HFFc6 (cell line): ENCODE measurements around the gene HIVEP3. TPM values are rescaled to one million over a fixed set of nuclear protein-coding genes. Genes with fewer than 3 reads are reported as not detected.
"Not testable (repeated sequence)": the region's sequence is repeated elsewhere in the genome, so short reads cannot be mapped to it uniquely, and the experiment has no call there.

ENCODE experiments used
- DNase-seq: peaks from one replicate; pipeline ENCODE4 v3.0.0-alpha.2; 2018
- H3K27ac Mint-ChIP-seq: 2 replicates; pipeline ENCODE4 v1.8.0; 2020; ENCODE audit warnings: mild to moderate bottlenecking, mixed read lengths
- H3K27me3 Mint-ChIP-seq: 2 replicates; pipeline ENCODE4 v1.8.0; 2021; ENCODE audit warnings: mild to moderate bottlenecking, moderate library complexity, mixed read lengths; ENCODE audit not compliant: insufficient read depth
- H3K36me3 Mint-ChIP-seq: 2 replicates; pipeline ENCODE4 v1.8.0; 2021; ENCODE audit warnings: low read depth, mixed read lengths
- H3K4me1 Mint-ChIP-seq: 2 replicates; pipeline ENCODE4 v1.8.0; 2020; ENCODE audit warnings: low read depth, mixed read lengths
- H3K4me3 Mint-ChIP-seq: 2 replicates; pipeline ENCODE4 v1.8.0; 2020; ENCODE audit warnings: mild to moderate bottlenecking, moderate library complexity, mixed read lengths
- H3K9me3 Mint-ChIP-seq: 2 replicates; pipeline ENCODE4 v1.8.0; 2020; ENCODE audit warnings: mild to moderate bottlenecking, mixed read lengths
- CTCF ChIP-seq: fragments of 200-600 bp; sonication (generic); IDR thresholded peaks from 2 replicates; pipeline ENCODE4 v1.5.0; 2021; ENCODE audit warnings: antibody characterized with exemption, mild to moderate bottlenecking
- total RNA-seq, 6 experiments: library from RNA; stranded (reverse); fragmentation: NEBNext Ultra II Directional; extraction: Animal tissue kit (Norgen Biotek cat#: 25700); gene quantifications; 2 replicates in 1 of 6; 3 replicates in 5 of 6; pipeline ENCODE4 v1.2.3, GENCODE V29; 2021

The HIVEP3 gene
- total RNA-seq, 6 experiments from 2014 or later = 7.0 to 9.7 (median 7.9) TPM

GRCh38 chr1:41955461-41956159, 36.9 kb upstream of the HIVEP3 start:
- H3K27me3 Mint-ChIP-seq = no peaks in the 10 kb centered on the region; the same call in 1 of the 2 replicates
- peaks cover 76% of the 10 kb centered on the region for H3K4me1 Mint-ChIP-seq
- TF ChIP-seq CTCF = no peak
- peak; percentile 99 for DNase-seq
- peaks cover 16% of the 10 kb centered on the region for H3K36me3 Mint-ChIP-seq
- H3K27ac Mint-ChIP-seq = peak overlapping the region; percentile 90
- no peaks in the 10 kb centered on the region for H3K9me3 Mint-ChIP-seq
- peak overlapping the region; percentile 75 for H3K4me3 Mint-ChIP-seq

- H3K36me3 Mint-ChIP-seq = peaks cover 21% of the 10 kb centered on the region
- H3K27ac Mint-ChIP-seq = peak overlapping the region; percentile 90
- no peak for TF ChIP-seq CTCF
- no peaks in the 10 kb centered on the region; the same call in 1 of the 2 replicates for H3K9me3 Mint-ChIP-seq
- H3K4me1 Mint-ChIP-seq = peaks cover 76% of the 10 kb centered on the region
- peak overlapping the region; percentile 75 for H3K4me3 Mint-ChIP-seq
- peaks cover 2% of the 10 kb centered on the region; the same call in 1 of the 2 replicates for H3K27me3 Mint-ChIP-seq
- DNase-seq = peak; percentile 83
Observed at GRCh38 chr1:41954533-41954944, 35.8 kb upstream of the HIVEP3 start.

- Mint-ChIP-seq H3K36me3 (peaks cover 19% of the 10 kb centered on the region), H3K4me3 (no peak overlapping the region), H3K27me3 (peaks cover 2% of the 10 kb centered on the region; the same call in 1 of the 2 replicates), H3K9me3 (no peaks in the 10 kb centered on the region; the same call in 1 of the 2 replicates), H3K4me1 (peaks cover 72% of the 10 kb centered on the region), H3K27ac (no peak overlapping the region; the same call in 1 of the 2 replicates)
- TF ChIP-seq CTCF = no peak
- DNase-seq = no peak
Observed at GRCh38 chr1:41953291-41953690, 34.6 kb upstream of the HIVEP3 start.

GRCh38 chr1:41952208-41952607, 33.5 kb upstream of the HIVEP3 start:
- Mint-ChIP-seq H3K9me3 (no peaks in the 10 kb centered on the region; the same call in 1 of the 2 replicates), H3K27ac (no peak overlapping the region), H3K36me3 (peaks cover 18% of the 10 kb centered on the region), H3K4me3 (no peak overlapping the region), H3K27me3 (peaks cover 2% of the 10 kb centered on the region; the same call in 1 of the 2 replicates), H3K4me1 (peaks cover 61% of the 10 kb centered on the region)
- no peak for TF ChIP-seq CTCF
- DNase-seq = no peak

GRCh38 chr1:41951492-41951891, 32.8 kb upstream of the HIVEP3 start:
- H3K4me1 Mint-ChIP-seq = peaks cover 54% of the 10 kb centered on the region
- not testable (repeated sequence) for H3K27me3 Mint-ChIP-seq

GRCh38 chr1:41950820-41951219, 32.1 kb upstream of the HIVEP3 start:
- Mint-ChIP-seq H3K27ac (no peak overlapping the region), H3K36me3 (peaks cover 18% of the 10 kb centered on the region), H3K4me3 (no peak overlapping the region), H3K27me3 (peaks cover 2% of the 10 kb centered on the region; the same call in 1 of the 2 replicates), H3K4me1 (peaks cover 47% of the 10 kb centered on the region), H3K9me3 (no peaks in the 10 kb centered on the region; the same call in 1 of the 2 replicates)
- TF ChIP-seq CTCF = no peak
- DNase-seq = no peak

More at GRCh38 chr1:41951492-41951891, 32.8 kb upstream of the HIVEP3 start:
- not testable (repeated sequence) for H3K27ac Mint-ChIP-seq, DNase-seq, H3K9me3 Mint-ChIP-seq, H3K4me3 Mint-ChIP-seq
- H3K36me3 Mint-ChIP-seq = peaks cover 18% of the 10 kb centered on the region

- not testable (repeated sequence) for H3K36me3 Mint-ChIP-seq, DNase-seq, H3K9me3 Mint-ChIP-seq, H3K27ac Mint-ChIP-seq, H3K4me3 Mint-ChIP-seq, H3K4me1 Mint-ChIP-seq, H3K27me3 Mint-ChIP-seq
Observed at GRCh38 chr1:41945946-41946345, 27.2 kb upstream of the HIVEP3 start.
